22Rv1 (cell line): Measurements from ENCODE around the gene GIPC3.

ENCODE experiments used
- ZFX ChIP-seq: fragments of 450-650 bp; IDR thresholded peaks from 2 replicates; pipeline ENCODE4 v1.6.1; 2017; ENCODE audit warnings: antibody characterized with exemption, borderline replicate concordance
- TF ChIP-seq, protein P1 (sequence below): fragments of 450-650 bp; IDR thresholded peaks from 2 replicates; pipeline ENCODE4 v1.5.1; 2017; ENCODE audit warnings: mild to moderate bottlenecking

DNA sequence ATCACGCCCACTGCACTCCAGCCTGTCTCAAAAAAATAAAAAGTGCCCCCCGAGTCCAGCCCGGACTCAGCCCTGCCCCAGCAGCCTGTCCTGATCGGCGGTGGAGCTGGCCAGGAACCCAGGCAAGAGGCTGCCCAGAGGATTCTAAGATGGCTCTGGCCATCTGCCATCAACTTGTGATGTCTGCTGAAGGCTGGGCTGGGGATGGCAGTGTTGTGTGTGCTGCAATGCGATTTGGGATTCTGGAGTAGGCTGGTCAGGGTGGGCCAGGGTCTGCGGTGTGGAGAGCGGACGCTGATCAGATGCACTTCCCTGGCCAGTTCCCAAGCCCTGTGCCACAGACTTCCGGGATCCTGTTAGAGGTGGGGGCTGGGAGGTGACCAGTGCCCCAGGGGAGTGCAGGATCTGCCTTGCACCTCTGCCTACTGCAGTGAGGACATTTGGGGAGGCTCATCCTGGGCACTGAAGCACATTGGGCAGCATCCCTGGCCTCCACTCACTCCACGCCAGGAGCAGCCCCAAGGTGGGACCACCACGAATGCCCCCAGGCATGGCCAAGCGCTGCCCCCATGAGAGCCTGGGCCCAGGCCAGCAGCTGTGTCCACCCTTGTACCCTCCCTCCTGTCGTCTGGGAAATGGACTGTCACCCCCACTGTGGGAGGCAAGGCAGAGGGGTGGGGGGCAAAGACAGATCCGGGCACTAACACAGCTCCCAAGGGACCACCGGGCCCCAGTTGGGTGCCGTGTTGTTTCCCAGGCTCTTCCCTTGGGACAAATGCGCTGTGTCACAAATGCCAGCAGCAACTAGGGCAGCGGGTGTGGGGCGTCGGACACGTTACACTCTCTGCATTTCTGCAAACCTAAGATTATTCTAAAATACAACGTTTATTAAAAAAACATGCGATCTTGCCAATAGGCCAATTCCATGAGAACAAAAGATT lies 24.8 kb downstream of the GIPC3 start:
- TF ChIP-seq, protein P1, sequence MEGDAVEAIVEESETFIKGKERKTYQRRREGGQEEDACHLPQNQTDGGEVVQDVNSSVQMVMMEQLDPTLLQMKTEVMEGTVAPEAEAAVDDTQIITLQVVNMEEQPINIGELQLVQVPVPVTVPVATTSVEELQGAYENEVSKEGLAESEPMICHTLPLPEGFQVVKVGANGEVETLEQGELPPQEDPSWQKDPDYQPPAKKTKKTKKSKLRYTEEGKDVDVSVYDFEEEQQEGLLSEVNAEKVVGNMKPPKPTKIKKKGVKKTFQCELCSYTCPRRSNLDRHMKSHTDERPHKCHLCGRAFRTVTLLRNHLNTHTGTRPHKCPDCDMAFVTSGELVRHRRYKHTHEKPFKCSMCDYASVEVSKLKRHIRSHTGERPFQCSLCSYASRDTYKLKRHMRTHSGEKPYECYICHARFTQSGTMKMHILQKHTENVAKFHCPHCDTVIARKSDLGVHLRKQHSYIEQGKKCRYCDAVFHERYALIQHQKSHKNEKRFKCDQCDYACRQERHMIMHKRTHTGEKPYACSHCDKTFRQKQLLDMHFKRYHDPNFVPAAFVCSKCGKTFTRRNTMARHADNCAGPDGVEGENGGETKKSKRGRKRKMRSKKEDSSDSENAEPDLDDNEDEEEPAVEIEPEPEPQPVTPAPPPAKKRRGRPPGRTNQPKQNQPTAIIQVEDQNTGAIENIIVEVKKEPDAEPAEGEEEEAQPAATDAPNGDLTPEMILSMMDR = no peak
- no peak for TF ChIP-seq ZFX
